ENCODE results near the gene VAV1.

Gene VAV1

DNA sequence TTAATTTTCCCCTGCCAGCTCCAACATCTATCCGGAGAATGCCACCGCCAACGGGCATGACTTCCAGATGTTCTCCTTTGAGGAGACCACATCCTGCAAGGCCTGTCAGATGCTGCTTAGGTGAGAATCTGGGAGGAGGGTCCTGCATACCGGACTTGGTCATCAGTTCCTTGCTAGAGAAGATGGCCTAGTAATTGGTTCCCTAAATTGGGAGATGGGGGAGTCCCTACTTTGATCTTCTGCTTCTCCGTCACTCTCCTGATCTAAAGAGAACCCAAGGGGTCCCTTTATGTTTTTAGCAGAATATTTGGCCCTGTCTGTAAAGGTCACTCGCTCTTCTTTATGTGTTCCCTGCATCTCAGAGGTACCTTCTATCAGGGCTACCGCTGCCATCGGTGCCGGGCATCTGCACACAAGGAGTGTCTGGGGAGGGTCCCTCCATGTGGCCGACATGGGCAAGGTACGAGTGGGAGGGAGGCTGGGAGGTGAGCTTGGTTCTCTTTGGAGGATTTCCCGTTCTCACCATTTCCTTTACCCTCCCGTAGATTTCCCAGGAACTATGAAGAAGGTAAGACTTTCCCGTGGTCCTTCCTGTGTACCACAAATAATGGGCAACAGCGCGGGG, 60.8 kb downstream of the VAV1 start:
- DNase-seq (ENCODE audit: low read depth), result no peak
- no peak overlapping the region for H3K4me3 ChIP-seq (ENCODE audit: low read length)
- TF ChIP-seq CTCF (conservative IDR thresholded peaks at IDR 0.05; ENCODE audit: low read length), result no peak

GRCh38 chr19:6834433-6834832, 61.9 kb downstream of the VAV1 start:
- no peak overlapping the region for H3K4me3 ChIP-seq (ENCODE audit: low read length)
- TF ChIP-seq CTCF (conservative IDR thresholded peaks at IDR 0.05; ENCODE audit: low read length), result no peak
- no peak for DNase-seq (ENCODE audit: low read depth)

DNA sequence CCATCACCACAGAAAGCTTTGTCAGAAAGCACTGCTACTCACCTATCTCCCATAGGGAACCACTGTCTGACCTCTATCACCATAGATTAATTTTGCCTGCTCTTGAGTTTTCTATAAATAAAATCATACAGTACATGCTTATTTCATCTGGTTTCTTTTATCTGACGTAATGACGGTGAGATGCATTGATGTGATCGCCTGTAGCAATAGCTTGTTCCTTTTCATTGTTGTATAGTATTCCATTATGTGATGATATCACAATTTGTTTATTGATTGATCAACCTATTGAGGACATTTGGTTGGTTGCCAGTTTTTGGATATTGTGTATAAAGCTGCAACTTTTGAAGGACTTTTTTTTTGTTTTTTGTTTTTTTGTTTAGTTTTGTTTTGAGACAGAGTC, 63.0 kb downstream of the VAV1 start:
- no peak for TF ChIP-seq CTCF (conservative IDR thresholded peaks at IDR 0.05; ENCODE audit: low read length)
- H3K4me3 ChIP-seq (ENCODE audit: low read length), result no peak overlapping the region
- no peak for DNase-seq (ENCODE audit: low read depth)

- no peak for TF ChIP-seq CTCF (conservative IDR thresholded peaks at IDR 0.05; ENCODE audit: low read length)
- DNase-seq (ENCODE audit: low read depth), result no peak
- H3K4me3 ChIP-seq (ENCODE audit: low read length), result no peak overlapping the region
These were observed 65.0 kb downstream of the VAV1 start for GRCh38 chr19:6837525-6837924.

DNA sequence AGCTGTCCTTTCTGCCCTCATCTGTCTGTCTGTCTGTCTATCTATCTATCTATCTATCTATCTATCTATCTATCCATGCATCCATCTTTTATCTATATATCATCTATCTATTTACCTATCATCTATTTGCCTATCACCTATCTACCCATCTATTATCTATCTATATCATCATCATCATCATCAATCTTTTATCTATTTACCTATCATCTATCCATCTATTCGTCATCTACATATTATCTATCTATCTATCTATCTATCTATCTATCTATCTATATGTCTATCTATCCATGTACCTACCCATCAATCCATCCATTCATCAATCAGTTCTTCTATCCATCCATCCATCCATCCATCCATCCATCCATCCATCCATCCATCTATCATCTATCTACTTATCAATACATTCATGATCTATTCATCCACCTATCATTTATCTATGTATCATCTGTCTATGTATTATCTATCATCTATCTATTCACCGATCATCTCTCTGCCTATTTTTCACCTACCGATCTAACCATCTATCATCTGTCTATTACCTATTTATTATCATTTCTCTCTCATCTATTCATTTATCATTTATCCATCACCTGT, 65.7 kb downstream of the VAV1 start:
- DNase-seq (ENCODE audit: low read depth), result no peak
- no peak for TF ChIP-seq CTCF (conservative IDR thresholded peaks at IDR 0.05; ENCODE audit: low read length)
- no peak overlapping the region for H3K4me3 ChIP-seq (ENCODE audit: low read length)

DNA sequence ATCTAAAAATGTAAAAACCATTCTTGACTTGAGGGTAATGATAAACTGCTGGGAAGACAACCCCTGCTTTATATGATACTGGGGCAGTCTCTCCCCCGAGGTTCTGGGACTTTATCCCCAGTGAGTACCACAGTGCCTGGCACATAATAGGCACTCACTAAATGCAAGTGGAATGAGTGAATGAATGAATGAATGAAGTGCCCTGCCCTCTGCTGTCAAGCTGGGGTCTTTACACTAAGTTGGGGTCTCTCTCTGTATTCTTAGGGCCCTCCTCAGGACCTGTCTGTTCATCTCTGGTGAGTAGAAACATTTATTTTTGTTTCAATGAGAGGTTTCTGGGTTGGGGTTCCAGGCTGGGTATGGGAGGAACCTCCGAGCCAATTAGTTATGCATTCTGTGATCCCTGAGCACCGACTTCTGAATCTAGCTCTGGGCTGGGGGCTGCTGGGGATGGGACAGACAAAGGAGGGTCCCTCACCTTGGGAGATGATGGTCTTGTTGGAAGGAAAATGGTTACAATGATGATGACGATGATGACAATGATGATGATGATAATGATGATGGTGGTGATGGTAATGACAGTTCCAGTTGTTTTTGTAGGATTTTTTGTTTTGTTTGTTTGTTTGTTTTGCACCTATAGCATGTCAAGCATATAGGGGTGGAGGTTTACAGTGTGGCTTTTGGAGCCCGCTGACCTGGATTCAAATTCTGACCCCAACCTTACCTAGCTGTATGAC, 70.5 kb downstream of the VAV1 start:
- no peak for DNase-seq (ENCODE audit: low read depth)
- TF ChIP-seq CTCF (conservative IDR thresholded peaks at IDR 0.05; ENCODE audit: low read length), result no peak
- H3K4me3 ChIP-seq (ENCODE audit: low read length), result no peak overlapping the region

DNA sequence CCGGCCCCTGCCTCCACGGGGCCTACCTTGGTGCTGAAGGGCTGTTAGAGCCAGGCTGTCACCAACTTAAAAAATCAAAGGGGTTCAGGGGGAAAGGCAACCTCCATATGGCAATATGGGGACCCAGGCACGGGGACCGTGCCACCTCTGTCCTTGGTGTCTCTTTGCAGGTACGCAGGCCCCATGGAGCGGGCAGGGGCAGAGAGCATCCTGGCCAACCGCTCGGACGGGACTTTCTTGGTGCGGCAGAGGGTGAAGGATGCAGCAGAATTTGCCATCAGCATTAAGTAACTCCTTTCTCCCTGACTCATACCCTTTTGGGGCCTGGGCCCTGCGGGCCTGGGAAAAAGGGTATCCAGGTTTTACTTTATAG, 75.3 kb downstream of the VAV1 start:
- DNase-seq (ENCODE audit: low read depth), result no peak
- TF ChIP-seq CTCF (conservative IDR thresholded peaks at IDR 0.05; ENCODE audit: low read length), result no peak
- H3K4me3 ChIP-seq (ENCODE audit: low read length), result no peak overlapping the region
